MM.1S (cell line): ENCODE data around the gene RLN3.
"Not testable (repeated sequence)": the region's sequence is repeated elsewhere in the genome, so short reads cannot be mapped to it uniquely, and the experiment has no call there.

Source experiments
- DNase-seq: peaks from one replicate; pipeline ENCODE4 v3.0.0-alpha.2; 2015
- H2AFZ ChIP-seq: fragments of 300-600 bp; sonication (generic); 2 replicates; pipeline ENCODE4 v1.6.0; 2016; ENCODE audit warnings: antibody characterized with exemption, low read length
- H3F3A ChIP-seq: fragments of 300-600 bp; sonication (generic); 2 replicates; pipeline ENCODE4 v1.6.1; 2016; ENCODE audit warnings: mild to moderate bottlenecking, antibody characterized with exemption, low read length, moderate library complexity, mixed read lengths; ENCODE audit not compliant: insufficient read depth
- H3K27ac ChIP-seq: fragments of 300-600 bp; sonication (generic); 2 replicates; pipeline ENCODE4 v1.5.1; 2016; ENCODE audit warnings: mild to moderate bottlenecking, low read length
- H3K27me3 ChIP-seq: fragments of 300-600 bp; sonication (generic); replicated peaks from 2 replicates; pipeline ENCODE4 v1.6.0; 2016; ENCODE audit warnings: low read length; ENCODE audit not compliant: insufficient read depth
- H3K36me3 ChIP-seq: fragments of 300-600 bp; sonication (generic); replicated peaks from 2 replicates; pipeline ENCODE4 v1.6.1; 2016; ENCODE audit warnings: mild to moderate bottlenecking, low read length, mixed read lengths; ENCODE audit not compliant: insufficient read depth
- H3K4me1 ChIP-seq: fragments of 300-600 bp; sonication (generic); 2 replicates; pipeline ENCODE4 v1.6.1; 2016; ENCODE audit warnings: low read length, mixed read lengths
- H3K4me2 ChIP-seq: fragments of 300-600 bp; sonication (generic); 2 replicates; pipeline ENCODE4 v1.6.0; 2016; ENCODE audit warnings: low read depth, low read length
- H3K4me3 ChIP-seq: fragments of 300-600 bp; sonication (generic); 2 replicates; pipeline ENCODE4 v1.5.1; 2016; ENCODE audit warnings: low read length, mixed read lengths
- H3K79me2 ChIP-seq: fragments of 300-600 bp; sonication (generic); 2 replicates; pipeline ENCODE4 v1.6.1; 2016; ENCODE audit warnings: mixed run types, low read length, mixed read lengths
- H3K9ac ChIP-seq: fragments of 300-600 bp; sonication (generic); 2 replicates; pipeline ENCODE4 v1.6.1; 2016; ENCODE audit warnings: low read length, mixed read lengths
- H3K9me2 ChIP-seq: fragments of 300-600 bp; sonication (generic); replicated peaks from 2 replicates; pipeline ENCODE4 v1.6.1; 2016; ENCODE audit warnings: mild to moderate bottlenecking, low read length, mixed read lengths; ENCODE audit not compliant: insufficient read depth
- H3K9me3 ChIP-seq: fragments of 300-600 bp; sonication (generic); replicated peaks from 2 replicates; pipeline ENCODE4 v1.6.1; 2016; ENCODE audit warnings: mild to moderate bottlenecking, low read length, mixed read lengths; ENCODE audit not compliant: insufficient read depth
- H4K20me1 ChIP-seq: fragments of 300-600 bp; sonication (generic); 2 replicates; pipeline ENCODE4 v1.6.1; 2016; ENCODE audit warnings: mild to moderate bottlenecking, low read length, moderate library complexity, mixed read lengths; ENCODE audit not compliant: insufficient read depth
- EZH2 ChIP-seq: fragments of 300-600 bp; sonication (generic); optimal IDR thresholded peaks from 2 replicates; pipeline ENCODE3; 2017; ENCODE audit warnings: low read depth, mild to moderate bottlenecking, antibody characterized with exemption, low read length, mixed read lengths
- EZH2phosphoT487 ChIP-seq: fragments of 300-600 bp; sonication (generic); IDR thresholded peaks from 2 replicates; pipeline ENCODE4 v1.6.1; 2018; ENCODE audit warnings: antibody characterized with exemption, low read length
- TF ChIP-seq, protein P1 (sequence below): fragments of 300-600 bp; sonication (generic); IDR thresholded peaks from 2 replicates; pipeline ENCODE4 v1.5.1; 2016; ENCODE audit warnings: antibody characterized with exemption, low read length, mixed read lengths

The RLN3 gene

GRCh38 chr19:14042659-14043608 lies 15.0 kb downstream of the RLN3 start:
- H3K4me2 ChIP-seq = peak overlapping the region; percentile 38
- not testable (repeated sequence) for H3K27me3 ChIP-seq, H3K9me2 ChIP-seq, H3K9me3 ChIP-seq, H3K4me3 ChIP-seq, H4K20me1 ChIP-seq, H3K36me3 ChIP-seq, H3K79me2 ChIP-seq, H3F3A ChIP-seq
- peak overlapping the region; percentile 52 for H3K9ac ChIP-seq
- peak; percentile 62 for DNase-seq
- H3K27ac ChIP-seq = peak overlapping the region; percentile 75
- peak overlapping the region; percentile 30; the same call in 1 of the 2 replicates for H2AFZ ChIP-seq
- TF ChIP-seq, protein P1, sequence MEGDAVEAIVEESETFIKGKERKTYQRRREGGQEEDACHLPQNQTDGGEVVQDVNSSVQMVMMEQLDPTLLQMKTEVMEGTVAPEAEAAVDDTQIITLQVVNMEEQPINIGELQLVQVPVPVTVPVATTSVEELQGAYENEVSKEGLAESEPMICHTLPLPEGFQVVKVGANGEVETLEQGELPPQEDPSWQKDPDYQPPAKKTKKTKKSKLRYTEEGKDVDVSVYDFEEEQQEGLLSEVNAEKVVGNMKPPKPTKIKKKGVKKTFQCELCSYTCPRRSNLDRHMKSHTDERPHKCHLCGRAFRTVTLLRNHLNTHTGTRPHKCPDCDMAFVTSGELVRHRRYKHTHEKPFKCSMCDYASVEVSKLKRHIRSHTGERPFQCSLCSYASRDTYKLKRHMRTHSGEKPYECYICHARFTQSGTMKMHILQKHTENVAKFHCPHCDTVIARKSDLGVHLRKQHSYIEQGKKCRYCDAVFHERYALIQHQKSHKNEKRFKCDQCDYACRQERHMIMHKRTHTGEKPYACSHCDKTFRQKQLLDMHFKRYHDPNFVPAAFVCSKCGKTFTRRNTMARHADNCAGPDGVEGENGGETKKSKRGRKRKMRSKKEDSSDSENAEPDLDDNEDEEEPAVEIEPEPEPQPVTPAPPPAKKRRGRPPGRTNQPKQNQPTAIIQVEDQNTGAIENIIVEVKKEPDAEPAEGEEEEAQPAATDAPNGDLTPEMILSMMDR = peak; percentile 53
- peaks cover 13% of the 10 kb centered on the region for H3K4me1 ChIP-seq

DNA sequence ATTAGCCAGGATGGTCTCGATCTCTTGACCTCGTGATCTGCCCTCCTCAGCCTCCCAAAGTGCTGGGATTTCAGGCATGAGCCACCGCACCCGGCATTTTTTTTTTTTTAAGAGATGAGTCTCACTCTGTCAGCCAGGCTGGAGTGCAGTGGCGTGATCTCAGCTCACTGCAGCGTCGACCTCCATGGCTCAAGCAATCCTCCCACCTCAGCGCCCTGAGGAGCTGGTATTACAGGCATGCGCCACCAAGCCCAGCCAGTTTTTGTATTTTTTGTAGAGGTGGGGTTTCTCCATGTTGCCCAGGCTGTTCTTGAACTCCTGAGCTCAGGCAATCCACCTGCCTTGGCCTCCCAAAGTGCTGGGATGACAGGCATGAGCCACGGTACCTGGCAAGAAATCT lies 19.9 kb downstream of the RLN3 start:
- H3K27me3 ChIP-seq, H3K9me2 ChIP-seq, H3K4me3 ChIP-seq, H4K20me1 ChIP-seq, DNase-seq, H3K9me3 ChIP-seq, H3F3A ChIP-seq, H3K79me2 ChIP-seq, H3K9ac ChIP-seq, H2AFZ ChIP-seq, H3K4me1 ChIP-seq, H3K4me2 ChIP-seq, H3K36me3 ChIP-seq, H3K27ac ChIP-seq: not testable (repeated sequence)

DNA sequence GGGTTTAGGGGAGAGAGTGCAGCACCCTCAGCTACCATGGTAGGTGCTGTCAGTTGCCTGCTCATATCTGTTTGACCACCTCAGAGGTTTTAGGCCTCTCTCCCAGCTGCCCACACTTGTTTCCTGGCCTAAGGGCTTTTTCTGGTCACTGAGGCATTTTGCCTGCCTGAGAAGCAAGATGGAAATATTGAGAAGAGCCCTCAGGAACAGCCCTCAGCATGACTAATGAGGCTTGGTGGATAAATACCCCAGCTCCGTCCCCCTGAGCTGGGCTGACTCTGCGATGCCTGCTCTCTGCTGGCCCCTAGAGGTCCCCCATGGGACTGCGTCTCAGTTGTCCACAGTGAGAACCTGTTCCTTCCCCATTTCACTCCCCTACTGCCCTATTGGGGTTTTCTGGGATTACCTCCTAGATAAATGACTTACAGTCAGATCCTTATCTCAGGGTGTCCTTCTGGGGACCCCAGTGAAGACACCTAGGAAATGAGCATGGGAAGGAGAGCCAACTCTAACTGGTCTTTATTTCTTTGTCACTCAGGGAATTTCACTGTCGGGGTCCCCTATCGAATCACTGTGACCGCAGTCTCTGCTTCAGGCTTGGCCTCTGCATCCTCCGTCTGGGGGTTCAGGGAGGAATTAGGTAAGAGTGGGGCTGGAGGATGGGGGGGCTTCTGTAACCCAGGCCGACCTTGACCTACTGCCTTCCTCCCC lies 20.6 kb downstream of the RLN3 start:
- no peaks in the 10 kb centered on the region for H3K9me2 ChIP-seq
- H3K4me2 ChIP-seq = no peak overlapping the region
- no peaks in the 10 kb centered on the region for H3F3A ChIP-seq
- H3K9ac ChIP-seq = no peak overlapping the region
- no peaks in the 10 kb centered on the region for H3K27me3 ChIP-seq
- DNase-seq = peak; percentile 51
- H4K20me1 ChIP-seq = no peaks in the 10 kb centered on the region
- H3K4me3 ChIP-seq = no peak overlapping the region
- H3K27ac ChIP-seq = no peak overlapping the region
- no peak overlapping the region for H2AFZ ChIP-seq
- H3K36me3 ChIP-seq = no peaks in the 10 kb centered on the region
- no peaks in the 10 kb centered on the region for H3K79me2 ChIP-seq
- H3K9me3 ChIP-seq = no peaks in the 10 kb centered on the region
- no peaks in the 10 kb centered on the region for H3K4me1 ChIP-seq
- no peak for TF ChIP-seq EZH2phosphoT487
- TF ChIP-seq, protein P1 = peak; percentile 97

DNA sequence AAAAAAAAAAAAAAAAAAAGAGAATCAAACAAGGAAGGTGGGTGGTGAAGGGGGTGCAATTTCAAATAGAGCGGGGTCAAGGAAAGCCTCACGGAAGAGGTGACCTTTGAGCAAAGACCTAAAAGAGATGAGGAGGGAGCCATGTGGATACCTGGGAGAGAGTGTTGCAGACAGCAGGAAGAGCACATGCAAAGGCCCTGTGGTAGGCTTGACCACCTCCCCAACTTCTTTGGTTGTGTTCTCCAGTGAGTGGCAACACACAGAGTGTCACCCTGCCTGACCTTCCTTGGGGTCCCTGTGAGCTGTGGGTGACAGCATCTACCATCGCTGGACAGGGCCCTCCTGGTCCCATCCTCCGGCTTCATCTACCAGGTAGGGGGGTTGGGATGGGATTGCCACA lies 22.6 kb downstream of the RLN3 start:
- no peak for TF ChIP-seq EZH2phosphoT487
- TF ChIP-seq, protein P1 = no peak
- no peak for TF ChIP-seq EZH2
- H3K79me2 ChIP-seq = no peaks in the 10 kb centered on the region
- no peaks in the 10 kb centered on the region for H4K20me1 ChIP-seq

GRCh38 chr19:14050961-14051360 lies 23.0 kb downstream of the RLN3 start:
- H3K27ac ChIP-seq, H3K4me1 ChIP-seq, H3K79me2 ChIP-seq, H3F3A ChIP-seq, H2AFZ ChIP-seq, H3K9ac ChIP-seq, H3K9me3 ChIP-seq, DNase-seq, H3K4me3 ChIP-seq, H3K4me2 ChIP-seq, H3K36me3 ChIP-seq, H4K20me1 ChIP-seq, H3K27me3 ChIP-seq, H3K9me2 ChIP-seq: not testable (repeated sequence)

More for the DNA sequence above, 22.6 kb downstream of the RLN3 start:
- H3K4me3 ChIP-seq = no peak overlapping the region
- H3K36me3 ChIP-seq = no peaks in the 10 kb centered on the region
- no peaks in the 10 kb centered on the region for H3K9me3 ChIP-seq
- H3F3A ChIP-seq = no peaks in the 10 kb centered on the region
- DNase-seq = no peak
- peaks cover 8% of the 10 kb centered on the region; the same call in 1 of the 2 replicates for H3K27me3 ChIP-seq
- H3K9me2 ChIP-seq = no peaks in the 10 kb centered on the region
- H3K27ac ChIP-seq = no peak overlapping the region
- no peak overlapping the region for H3K4me2 ChIP-seq
- no peak overlapping the region for H2AFZ ChIP-seq
- no peak overlapping the region for H3K9ac ChIP-seq
- H3K4me1 ChIP-seq = no peaks in the 10 kb centered on the region
